ENCODE measurements around the gene AHNAK. TPM values are rescaled to one million over a fixed set of nuclear protein-coding genes. Genes with fewer than 3 reads are reported as not detected.

Gene AHNAK
- total RNA-seq, 1 donor from 2014 or later, result 517 TPM

DNA sequence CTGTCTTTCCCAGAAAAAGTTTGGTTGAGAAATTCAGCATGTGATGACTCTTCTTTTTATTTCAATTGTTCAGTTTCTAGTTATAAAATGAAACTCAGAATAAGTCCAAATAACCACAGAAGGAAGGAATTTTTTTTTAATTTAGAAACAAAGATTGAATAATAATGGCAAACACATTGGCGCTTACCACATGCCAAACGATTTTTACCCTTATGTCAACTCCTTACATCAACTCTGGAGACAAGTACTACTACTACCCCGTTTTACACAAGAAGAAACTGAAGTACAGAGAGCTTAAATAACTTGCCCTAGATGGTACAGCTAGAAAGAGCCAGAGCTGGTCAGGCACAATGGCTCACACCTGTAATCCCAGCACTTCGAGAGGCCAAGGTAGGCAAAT lies 52.4 kb downstream of the AHNAK start:
- no peak for DNase-seq

DNA sequence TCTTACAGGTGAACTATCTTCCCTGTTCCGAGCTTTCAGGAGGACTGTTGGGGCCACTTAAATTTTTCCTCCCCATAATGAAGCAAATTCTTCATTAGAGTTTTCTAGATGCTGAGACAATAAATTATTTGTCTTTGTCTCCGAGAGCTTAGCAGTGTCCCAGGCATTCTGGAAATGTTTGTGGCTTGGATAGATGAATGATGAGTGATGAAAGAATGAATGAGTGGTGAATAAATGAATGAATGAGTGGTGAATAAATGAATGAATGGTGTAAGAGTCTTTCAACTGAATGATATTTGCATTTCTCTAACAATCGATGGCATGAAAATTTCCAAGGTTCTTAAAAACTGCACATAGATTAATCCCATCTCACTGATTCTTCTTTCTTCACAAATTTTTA lies 52.8 kb downstream of the AHNAK start:
- no peak for DNase-seq

DNA sequence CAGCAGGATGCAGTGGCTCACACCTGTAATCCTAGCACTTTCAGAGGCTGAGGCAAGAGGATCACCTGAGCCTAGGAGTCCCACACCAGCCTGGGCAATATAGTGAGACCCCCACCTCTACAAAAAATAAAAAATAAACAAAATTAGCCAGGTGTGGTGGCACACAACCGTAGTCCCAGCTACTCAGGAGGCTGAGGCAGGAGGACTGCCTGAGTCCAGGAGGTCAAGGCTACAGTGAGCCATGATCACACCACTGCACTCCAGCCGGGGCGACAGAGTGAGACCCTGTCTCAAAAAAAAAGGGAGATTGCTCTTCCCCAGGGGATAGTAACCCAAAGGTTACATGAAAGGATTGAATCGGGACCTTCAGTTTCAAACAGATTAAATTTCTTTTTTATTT lies 54.0 kb downstream of the AHNAK start:
- no peak for DNase-seq

DNA sequence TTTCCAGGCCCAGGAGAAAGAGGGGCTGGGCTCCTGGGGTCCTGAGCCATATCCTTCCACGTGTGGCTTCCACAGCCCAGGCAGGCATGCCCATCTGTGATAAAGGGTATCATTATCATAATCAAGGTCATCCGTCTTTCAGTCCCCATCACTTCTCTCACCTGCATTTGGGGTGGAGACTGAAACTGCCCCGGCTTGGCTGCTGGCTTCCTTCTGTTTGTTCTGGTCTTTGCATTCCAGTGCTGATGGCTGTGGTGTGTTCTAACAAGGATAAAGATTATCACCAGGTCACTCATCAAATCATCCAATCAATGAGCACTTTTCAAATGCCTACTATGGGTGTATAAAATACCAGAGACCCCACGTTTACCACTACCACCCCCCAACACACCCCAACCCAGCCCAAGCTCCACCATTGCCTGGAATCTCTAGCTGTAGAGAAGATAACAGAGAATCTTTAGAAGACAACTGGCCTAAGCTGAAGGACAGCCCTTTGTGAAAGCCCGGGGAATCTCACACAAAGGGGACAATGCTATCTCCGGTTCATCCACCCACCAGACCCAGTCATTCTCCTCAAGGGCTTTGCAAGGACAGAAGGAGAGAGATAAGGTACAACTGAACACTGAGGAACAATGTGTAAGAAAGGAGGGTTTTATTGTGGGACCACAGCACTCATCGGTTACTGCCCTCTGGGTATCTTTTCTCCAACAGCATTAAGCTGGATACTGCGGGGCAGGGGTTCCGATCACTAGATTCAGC lies 54.9 kb downstream of the AHNAK start:
- no peak for DNase-seq

DNA sequence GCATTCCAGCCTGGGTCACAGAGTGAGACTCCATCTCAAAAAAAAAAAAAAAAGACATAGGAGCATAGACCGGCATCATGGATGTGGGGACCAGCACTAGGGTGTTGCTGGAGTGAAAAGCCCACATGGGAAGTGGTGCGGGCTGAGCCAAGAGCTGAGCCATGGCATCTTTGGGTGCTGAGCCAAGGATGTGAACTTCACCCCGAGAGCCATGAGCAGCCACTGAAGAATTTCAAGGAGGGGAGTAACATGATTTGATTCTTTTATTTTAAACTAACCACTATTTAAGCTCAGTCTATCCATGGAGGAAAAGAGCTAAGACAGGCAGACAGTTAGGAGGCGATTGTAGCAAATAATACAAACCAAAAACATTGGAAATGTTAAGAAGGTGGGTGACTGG lies 57.4 kb downstream of the AHNAK start:
- DNase-seq, result no peak

DNA sequence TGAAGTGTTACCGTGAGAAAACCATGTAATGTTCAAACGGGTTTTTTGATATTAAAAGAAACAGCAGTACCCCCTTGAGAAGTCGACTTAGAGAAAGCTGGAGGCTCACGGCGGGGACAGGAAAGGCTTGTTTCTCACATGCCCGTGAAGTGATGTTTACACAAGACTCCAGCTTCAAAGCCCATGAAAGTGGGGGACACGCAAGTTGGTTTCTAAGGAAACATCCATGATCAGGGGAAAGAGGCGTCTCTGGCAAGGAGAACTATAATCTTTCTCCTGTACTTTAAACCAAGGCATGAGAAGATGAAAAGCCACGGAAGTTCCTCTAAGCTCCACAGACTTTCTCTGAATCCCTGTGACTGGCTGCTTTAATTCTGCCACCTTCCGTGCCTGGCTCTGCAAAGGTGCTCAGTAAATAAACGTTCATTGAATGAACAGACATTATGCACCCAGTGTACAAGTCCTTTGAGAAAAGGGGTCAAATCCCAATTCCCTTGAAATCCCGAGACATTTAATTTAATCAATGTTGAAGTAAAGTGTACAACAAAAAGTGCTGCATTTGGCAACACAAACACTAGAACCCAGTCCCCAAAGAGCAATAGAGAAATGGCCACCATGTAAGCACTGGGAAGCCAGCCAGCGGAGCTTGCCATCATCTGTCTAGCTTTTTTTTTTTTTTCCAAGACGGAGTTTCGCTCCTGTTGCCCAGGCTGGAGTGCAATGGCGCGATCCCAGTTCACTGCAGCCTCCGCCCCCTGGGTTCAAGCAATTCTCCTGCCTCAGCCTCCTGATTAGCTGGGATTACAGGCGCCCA lies 58.7 kb downstream of the AHNAK start:
- no peak for DNase-seq

DNA sequence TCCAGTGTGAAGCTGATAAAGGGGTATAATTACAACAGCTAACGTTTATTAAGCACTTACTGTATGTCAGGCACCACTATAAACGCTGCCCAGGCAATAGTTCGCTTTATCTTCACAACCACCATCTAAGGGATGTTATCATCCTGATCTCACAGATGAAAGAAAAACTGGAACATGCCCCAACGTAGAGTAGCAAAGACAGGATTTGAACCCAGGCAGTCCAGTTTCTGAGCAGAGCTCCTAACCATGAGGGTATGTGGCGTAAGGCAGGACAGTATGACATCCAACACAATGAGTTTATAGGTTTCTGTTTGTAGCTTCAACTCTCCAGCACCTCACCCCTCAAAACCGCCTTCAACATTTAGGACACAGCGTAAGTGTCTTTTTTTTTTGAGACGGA lies 59.5 kb downstream of the AHNAK start:
- DNase-seq, result no peak

DNA sequence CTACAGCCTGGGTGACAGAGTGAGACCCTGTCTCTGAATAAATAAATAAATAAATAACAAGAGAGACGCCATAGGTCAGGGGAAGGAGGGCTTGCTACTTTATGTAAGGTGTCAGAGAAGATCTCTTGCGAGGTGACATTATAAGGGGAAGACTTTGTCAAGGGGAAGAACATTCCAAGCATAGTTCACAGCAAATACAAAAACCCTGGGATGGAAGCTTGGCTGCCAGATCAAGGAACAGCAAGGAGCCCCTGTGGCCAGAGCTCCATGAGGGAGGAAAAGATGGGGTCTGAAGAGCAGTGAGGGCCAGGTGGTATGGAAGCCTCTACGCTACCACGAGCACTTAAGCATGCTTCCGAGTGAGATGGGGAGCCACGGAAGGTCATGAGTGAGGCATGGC lies 62.3 kb downstream of the AHNAK start:
- DNase-seq, result no peak

DNA sequence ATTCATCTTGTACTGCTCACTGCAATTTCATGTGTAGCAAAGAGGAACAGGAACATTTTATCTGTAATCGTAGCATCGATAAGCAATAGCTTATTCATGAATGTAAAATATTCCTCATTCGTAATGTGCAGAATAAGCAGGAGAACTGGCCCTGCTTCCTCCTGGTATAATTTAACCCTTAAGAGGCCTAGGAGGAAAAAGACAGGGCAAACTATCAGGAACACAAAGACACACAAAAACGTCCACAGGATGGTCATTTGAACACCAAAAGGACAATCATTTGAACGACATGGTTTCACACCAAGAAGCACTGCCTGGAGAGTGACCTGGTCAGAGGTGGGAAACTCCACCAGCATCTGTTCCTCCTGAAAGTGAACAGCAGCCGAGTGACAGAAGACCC lies 63.9 kb downstream of the AHNAK start:
- no peak for DNase-seq

DNA sequence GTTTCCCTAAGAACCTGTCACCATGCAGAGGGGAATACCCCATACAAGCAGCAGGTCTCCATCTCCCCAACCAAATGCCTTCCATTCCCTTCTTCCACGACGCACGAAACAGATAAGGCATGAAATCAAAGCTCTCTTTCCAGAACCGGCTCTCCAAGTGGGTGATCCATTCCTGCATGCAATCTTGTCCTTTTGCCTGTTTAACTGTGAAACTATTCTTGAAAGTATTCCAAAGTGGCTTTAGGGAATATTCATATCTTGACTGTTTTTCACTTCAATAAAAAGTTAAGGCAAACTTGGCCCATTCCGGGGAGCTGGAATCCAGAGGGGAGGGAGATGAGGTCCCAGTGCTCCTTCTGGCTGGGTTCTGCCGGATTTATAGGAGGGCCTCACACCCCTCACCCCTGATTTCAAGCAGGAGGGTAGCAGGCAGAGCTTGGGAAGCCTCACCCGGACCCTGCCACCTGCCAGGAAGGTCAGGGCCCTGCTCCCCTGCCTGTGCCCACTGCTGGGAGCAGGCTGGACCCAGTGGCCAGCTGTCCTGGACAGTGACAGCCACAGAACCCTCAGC lies 66.9 kb downstream of the AHNAK start:
- DNase-seq, result no peak

DNA sequence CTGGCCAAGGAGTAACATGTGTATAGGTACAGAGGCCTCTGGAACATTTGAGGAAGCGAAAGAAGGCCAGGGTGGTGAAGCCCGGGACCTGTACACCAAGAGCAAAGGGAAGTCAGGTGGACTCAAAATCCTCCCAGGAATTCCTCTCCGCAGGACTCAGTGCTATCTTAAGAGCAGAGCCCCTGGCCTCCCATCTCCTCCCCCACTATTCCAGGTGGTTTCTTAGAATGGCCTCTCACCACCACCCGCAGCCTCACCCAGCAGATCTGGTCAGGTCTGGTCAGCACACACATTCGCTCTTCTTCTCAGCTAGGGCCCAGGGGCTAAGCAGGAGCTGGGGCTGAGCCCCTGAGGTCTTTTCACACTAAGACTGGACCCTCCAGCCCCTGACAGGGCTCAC lies 68.7 kb downstream of the AHNAK start:
- DNase-seq, result no peak

DNA sequence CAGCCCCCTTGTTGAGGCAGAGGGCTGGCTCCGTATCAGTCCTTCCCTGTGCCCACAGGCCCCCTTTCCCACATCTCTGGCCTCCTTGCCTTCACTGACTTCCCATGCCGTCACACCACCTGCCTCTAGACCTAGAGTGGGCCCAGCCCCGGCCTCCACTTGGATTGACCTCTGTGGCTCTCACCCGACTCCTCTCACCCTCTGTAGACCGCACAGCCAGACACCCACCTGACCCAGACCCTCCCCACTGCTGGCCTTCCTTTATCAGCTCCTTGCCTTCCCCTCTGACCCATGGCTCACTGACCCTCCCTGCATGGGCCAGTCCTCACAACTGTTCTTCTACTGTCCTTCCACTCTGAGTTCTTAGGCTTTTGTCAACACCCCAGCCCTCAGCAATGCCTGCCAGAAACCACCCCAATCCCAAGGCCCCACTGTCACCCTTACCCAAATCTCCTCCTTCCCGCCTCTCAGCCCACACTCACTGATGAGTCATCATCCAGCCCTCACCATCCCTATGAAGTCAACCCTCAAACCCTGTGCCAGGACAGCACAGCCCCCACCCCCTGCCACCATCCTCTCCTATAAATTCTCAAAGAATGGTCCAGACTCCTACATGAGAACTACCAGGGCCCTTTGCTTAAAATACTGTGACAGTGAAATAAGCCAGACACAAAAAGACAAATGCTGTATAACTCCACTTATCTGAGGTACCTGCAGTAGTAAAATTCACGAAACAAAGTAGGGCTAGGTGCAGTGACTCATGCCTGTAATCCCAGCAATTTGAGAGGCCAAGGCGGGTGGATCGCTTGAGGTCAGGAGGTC lies 74.3 kb downstream of the AHNAK start:
- no peak for DNase-seq

DNA sequence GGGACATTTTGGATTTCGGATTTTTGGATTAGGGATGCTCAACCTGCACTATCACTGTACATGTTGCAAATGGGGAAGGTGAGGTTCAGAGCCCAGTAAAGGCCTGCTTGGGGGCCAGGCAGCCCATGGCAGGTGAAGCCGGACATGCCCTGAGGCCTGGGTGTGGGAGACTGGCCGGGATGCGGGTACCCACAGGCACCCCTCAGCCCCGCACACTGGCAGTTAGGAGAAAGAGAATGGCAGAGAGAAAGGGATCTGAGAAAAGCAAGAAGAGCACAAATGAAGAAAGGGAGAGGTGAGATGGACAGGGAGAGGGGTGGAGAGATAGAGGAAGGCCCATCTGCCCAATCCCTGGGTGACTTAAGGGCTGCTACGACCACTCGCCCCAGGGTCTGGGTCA lies 75.0 kb downstream of the AHNAK start:
- DNase-seq, result no peak

DNA sequence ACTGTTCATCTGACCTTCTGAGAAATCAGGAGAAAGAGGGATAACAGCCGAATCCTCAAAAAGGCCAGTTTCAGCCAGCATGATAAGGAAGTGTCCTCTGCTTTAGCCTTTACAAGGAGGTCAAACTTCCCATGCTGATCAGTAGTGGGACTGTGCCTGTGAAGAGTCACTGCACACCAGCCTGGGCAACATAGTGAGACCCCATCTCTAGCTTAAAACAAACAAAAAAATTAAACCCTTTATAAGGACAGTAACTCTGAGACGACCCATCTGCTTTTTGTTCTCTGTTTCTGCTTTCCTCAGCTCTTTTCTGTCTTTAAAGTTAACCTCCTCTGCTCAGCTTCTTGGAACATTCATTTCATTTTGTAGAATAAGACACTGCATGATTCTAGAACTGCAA lies 78.0 kb downstream of the AHNAK start:
- DNase-seq, result no peak

DNA sequence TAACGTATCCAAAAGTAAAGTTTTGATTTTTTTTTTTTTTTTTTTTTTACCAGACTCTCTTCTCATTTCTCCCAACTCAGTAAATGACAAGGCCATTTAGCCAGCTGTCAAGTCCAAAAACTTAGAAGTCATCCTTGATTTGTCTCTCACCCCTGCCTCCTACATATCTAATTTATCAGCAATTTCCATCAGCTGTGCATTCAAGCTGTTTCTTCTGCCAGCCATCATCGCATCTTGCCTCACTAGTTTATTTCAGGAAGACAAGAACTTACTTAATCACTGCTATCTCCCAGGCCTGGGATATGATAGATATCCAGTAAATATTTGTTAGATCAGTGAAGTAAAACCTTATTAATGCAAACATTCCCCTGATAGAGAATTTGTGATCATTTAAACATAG lies 80.2 kb downstream of the AHNAK start:
- DNase-seq, result no peak

DNA sequence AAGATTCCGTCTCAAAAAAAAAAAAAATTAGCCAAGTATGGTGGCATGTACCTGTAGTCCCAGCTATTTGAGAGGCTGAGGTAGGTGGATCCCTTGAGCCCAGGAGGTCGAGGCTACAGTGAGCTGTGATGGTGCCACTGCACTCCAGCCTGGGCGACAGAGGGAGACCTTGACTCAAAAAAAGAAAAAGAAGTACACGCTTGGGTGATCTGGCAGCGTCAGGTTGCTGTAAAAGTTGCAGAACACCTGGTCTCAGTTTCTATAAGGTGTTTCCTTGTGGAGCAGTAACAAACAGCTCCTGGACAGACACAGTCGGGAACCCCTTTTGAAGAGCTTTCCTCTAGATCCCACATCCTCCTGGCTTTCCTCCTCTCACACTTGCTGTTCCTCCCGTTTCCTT lies 82.0 kb downstream of the AHNAK start:
- no peak for DNase-seq

DNA sequence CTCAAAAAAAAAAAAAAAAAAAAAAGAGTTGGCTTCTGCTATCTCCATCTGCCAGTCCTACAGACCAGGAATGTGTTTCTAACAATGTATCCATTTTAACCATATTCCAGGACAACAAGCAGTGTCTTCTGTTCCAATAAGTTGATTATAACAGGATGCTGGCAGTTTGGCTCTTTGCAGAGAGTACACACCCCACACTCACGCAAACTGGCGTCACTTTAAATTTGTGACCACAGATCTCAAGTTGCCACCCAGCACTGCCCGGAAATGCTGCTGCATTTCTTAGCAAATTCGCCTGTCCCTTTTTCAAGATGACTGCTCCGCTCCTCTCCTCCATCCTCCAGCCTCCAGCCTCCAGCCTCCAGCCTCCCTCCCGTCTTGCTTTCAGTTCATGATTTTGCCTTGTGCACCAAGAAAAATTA lies 83.5 kb downstream of the AHNAK start:
- no peak for DNase-seq

DNA sequence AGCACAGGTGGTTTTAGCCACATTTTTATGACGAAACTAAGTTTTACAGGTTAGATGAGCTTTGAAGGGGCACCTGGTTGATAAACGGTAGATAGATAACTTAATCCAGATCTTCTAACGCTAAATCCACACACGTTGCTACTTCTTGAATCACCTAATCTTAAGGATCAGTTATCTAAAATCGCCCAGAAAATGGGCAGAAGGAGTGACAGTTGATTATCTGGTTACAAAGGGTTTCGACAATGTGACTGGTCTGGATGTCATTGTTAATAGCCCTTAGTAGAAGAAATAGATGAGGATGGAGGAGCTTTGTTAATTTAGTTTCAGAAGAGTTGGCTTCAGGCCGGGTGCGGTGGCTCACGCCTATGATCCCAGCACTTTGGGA lies 84.1 kb downstream of the AHNAK start:
- no peak for DNase-seq

DNA sequence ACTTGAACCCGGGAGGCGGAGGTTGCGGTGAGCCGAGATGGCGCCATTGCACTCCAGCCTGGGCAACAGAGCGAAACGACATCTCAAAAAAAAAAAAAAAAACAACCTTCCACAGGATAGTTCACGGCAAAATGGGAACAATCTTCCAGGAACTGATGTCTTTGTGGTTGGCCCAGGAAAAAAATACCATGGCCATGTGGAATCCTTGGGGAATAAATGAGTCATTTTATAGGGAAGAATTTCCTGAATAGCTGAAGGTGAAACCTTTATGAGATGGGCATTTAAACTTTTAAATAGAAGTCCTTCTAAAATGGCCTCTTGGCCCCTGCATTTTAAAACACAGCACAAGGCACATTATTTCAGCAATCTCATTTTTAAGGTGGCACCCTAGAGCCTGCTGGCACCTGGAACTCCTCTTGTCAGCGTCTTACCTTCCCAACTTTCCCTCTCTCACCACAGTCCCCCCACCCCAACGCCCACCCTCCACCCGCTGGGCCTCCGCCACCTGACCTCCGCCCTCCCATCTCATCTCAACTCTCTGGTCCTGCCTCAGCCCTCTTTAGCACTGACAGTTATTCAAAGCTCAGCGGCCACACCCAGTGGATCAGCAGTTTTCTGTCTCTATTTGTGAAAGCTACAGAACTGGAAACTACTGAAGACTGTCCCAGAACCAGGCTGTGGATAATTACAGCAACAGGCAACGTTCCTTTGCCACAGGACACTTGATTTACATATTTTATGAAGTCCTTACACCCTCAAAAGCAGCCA lies 84.7 kb downstream of the AHNAK start:
- DNase-seq, result peak; percentile 22

DNA sequence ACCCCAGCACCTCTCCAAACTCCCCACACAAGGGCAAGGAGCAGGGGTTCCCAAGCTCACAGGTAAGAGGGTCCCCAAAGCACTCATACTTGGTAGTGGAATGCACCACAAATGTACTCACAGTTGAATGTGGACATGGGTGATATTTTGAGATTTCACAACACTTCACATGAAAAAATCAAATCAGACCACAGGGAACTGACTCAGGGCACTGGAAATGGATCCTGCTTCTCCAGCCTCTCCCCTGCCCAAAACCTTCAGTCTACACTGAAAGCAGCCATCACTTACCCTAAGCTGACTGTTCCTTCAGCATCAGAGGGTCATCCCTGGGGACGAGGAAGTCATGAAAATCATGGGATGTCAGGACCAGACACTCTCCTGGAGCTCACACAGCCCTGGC lies 87.5 kb downstream of the AHNAK start:
- no peak for DNase-seq

DNA sequence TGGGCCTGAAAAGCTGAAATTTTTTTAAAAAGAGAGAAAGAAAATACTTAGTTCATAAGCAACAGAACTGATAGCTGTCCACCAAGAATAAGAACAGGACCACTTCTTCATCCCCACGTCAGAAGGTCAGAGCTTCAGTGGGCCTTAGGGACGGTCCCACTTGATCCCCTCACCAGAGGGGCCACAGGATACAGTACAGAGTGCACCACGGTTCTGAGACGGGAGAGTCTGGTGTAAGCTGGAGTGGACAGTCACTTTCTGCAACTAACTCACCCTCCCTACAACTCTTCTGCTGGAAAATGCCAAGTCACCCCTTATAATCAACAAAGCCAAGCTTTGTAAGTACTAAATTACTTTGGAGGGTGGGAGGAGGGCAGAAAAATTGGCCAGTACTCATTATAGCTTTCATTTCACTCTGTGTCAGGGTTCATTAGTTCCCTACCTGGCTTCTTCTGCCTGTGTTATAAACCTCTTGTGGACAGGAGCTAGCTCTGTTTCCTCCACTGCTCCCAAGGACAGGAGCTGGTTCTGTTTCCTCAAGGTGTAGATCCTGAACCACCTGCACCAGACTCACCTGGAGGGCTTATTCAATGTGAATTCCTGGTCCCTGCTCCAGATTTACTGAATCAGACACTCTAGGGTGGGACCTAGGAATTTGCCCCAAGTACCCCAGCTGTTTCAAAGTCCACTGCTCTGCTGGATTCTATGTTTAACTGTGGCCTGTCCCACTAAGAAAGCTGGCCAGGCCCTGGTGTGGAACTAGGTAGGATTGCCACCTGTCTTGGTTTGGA lies 88.2 kb downstream of the AHNAK start:
- DNase-seq, result no peak
